Measurements from ENCODE around the gene FOXK2.
"Not testable (repeated sequence)": the region's sequence is repeated elsewhere in the genome, so short reads cannot be mapped to it uniquely, and the experiment has no call there.

FOXK2 gene

DNA sequence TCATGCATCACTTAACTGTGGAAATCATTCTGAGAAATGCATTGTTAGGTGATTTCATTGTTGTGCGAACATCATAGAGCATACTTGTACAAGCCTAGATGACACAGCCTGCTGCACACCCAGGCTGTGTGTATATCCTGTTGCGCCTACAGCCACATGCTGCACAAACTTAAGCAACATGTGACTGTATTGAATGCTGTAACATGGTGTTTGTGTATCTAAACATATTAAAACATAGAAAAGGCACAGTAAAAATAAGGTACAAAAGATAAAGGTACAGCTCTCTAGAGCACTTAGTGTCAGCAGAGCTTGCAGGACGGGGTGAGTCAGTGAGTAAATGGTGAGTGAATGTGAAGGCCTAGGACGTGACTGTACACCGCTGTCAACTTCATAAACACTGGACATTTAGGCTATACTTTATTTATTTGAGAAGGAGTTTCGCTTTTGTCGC lies 11.9 kb downstream of the FOXK2 start:
- DNase-seq (ENCODE audit: low read depth, low spot score) = no peak

DNA sequence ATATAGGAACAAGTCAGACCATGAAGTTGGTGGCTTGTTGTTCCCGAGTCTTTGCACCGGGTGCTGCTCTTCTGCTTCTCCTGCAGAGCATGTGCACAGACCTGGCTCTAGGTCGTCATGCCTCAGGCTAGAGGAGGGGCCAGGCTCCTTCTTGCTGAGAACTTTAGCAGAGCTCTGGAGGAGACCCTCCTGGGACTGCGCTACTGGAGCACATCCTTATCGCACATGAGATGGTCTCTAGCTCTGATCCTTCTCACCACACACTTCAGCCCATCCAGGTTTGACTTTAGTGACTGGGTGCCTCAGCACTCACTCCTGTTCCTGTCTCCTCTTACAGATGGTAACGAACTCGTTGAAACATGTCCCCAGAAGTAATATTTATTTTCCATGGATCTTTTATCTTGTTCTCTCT lies 14.9 kb downstream of the FOXK2 start:
- DNase-seq (ENCODE audit: low read depth, low spot score) = no peak

- no peak for DNase-seq (ENCODE audit: low read depth, low spot score)
Observed at GRCh38 chr17:82536512-82537201, 17.1 kb downstream of the FOXK2 start.

GRCh38 chr17:82537228-82537627 lies 17.7 kb downstream of the FOXK2 start:
- DNase-seq (ENCODE audit: low read depth, low spot score) = not testable (repeated sequence)

GRCh38 chr17:82539076-82539475 lies 19.5 kb downstream of the FOXK2 start:
- not testable (repeated sequence) for DNase-seq (ENCODE audit: low read depth, low spot score)

DNA sequence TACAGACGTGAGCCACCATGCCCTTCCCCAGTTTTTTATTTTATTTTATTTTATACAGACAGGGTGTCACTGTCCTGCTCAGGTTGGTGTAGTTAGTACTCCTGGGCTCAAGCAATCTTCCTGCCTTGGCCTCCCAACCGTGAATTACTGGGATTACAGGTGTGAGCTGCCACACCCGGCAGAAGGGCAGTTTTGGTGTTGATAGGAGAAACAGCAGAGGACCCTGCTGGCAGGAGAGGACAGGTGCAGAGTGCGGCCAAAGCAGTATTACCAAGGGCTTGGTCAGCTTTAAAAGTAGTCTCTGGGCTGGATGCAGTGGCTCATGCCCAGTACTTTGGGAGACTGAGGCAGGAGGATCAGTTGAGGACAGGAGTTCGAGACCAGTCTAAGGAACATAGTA lies 22.9 kb downstream of the FOXK2 start:
- DNase-seq (ENCODE audit: low read depth, low spot score) = no peak

DNA sequence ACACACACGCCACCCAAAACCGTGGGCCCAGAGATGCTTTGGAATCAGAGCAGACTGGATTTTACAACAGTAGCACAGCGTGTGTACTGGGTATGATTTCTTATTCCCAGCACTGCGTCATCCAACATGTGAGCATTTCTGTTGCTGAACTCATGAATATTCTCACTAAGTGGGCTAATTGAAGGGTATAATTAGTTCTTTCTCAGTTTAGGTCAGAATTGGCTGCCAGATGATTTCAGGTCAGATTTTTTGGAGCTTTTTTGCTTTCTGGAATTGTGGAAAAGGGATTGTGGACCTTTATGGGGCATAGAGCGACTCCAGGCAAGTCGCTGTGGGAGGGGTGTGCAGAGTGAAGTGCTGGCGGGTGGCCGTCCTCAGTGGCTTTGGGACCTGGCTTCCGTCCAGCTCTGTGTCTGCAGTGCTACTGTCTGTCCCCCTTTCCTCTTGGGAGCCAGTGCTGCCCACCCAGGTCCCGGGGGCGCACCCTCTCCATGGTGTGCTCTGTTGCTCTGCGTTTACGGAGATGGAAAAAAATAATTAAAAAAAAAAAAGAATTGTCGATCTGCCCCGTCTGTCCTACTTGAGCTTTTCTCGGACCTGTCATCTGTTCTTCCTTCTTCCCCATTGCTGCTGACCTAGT lies 25.0 kb downstream of the FOXK2 start:
- DNase-seq (ENCODE audit: low read depth, low spot score) = no peak

DNA sequence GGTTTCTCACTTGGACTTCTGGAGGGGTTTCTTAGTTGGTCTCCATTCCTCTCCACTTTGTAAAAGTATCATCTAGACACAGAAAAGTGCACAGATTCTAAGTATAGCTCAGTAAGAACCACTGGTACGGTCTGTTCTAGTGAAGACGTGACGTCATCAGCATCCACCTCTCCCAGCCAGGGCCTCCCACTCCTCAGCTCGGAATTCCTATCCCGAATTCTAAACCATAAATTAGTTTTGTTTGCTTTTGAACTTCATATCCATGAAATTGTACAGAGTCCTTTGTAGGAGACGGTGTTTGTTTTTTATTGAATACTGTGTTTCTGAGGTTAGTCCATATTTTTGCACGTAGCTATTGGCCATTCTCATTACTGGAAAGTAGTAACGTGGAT lies 25.5 kb downstream of the FOXK2 start:
- DNase-seq (ENCODE audit: low read depth, low spot score) = no peak

GRCh38 chr17:82547981-82548380 lies 28.4 kb downstream of the FOXK2 start:
- DNase-seq (ENCODE audit: low read depth, low spot score) = no peak

DNA sequence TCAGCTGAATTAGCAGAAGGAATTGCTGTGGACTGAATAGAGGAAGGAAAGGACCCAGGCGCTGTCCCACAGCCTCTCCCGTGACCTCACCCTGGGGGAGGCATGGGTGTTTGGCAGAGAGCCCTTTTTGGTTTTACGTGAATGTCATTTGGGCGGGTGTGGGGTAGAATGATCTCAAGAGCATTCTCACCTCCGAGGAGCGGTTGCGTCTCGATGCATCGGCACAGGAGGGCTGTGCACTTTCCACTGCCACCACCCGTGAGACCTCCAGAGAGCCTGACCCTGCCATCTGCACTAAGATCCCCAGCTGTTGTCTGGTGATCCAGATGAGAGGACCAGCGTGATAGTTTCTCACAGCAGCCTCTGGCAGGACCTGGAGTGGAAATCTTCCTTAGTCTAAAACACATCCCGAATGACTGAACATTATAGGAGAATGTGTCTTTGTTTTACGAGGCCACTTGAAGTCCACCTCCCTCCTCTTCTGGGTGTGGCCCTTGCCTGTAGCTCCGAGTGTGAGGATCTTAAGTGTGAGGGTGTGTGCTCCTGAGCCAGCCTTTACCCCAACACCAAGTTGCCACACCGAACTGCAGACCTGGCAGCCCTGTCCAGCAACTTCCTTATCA lies 29.3 kb downstream of the FOXK2 start:
- DNase-seq (ENCODE audit: low read depth, low spot score) = no peak

DNA sequence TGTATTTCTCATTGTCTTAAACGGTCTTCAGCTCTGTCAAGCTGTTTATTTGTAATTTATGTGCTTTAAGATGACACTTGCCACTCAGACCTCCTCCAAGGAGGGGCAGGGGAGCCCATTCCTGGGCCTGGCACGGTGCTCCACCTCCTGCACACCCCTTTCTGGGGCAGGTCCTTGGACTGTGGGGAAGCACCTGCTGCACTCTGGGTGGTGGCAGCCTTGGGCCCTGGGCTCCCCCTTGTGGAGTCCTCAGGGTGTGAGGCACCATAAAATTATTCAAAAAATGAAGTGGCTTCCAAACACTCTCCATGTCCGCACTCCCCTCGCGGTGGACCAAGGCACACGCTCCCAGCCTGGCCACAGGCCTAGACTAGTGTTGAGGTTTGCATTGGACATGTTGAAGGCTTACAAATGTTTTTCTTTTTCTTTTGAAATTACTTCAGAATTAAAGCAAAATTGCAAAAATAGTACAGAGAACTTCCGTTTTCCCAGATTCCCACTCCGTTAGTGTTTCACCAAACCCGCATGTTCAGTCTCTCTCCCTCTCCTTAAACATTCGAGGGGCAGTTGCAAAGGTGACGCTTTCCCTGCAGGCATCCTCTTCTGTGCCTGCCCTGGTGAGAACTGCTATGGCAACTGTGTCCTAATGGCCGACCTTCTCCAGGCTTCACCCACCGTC lies 32.4 kb downstream of the FOXK2 start:
- DNase-seq (ENCODE audit: low read depth, low spot score) = no peak

DNA sequence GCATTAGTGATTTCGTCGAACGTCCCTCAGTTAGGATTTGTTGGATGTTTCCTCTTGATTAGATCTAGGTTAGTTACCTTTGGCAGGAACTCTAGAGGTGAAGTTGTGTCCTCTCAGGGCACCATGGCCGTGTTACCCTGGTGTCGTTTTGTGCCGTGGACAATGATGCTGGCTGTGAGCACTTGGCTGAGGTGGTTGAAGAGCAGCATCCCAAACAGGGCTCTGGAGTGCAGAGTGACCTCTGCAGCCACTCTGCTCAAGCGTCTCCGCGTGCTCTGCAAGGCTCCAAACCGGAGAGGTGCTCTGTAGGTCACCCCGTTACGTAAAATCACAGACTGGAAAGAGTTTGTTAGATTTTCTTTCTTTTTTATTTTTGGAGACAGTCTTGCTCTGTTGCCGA lies 33.0 kb downstream of the FOXK2 start:
- DNase-seq (ENCODE audit: low read depth, low spot score) = no peak

GRCh38 chr17:82553210-82553930 lies 33.8 kb downstream of the FOXK2 start:
- DNase-seq (ENCODE audit: low read depth, low spot score) = no peak

GRCh38 chr17:82557510-82557909 lies 38.0 kb downstream of the FOXK2 start:
- not testable (repeated sequence) for DNase-seq (ENCODE audit: low read depth, low spot score)

DNA sequence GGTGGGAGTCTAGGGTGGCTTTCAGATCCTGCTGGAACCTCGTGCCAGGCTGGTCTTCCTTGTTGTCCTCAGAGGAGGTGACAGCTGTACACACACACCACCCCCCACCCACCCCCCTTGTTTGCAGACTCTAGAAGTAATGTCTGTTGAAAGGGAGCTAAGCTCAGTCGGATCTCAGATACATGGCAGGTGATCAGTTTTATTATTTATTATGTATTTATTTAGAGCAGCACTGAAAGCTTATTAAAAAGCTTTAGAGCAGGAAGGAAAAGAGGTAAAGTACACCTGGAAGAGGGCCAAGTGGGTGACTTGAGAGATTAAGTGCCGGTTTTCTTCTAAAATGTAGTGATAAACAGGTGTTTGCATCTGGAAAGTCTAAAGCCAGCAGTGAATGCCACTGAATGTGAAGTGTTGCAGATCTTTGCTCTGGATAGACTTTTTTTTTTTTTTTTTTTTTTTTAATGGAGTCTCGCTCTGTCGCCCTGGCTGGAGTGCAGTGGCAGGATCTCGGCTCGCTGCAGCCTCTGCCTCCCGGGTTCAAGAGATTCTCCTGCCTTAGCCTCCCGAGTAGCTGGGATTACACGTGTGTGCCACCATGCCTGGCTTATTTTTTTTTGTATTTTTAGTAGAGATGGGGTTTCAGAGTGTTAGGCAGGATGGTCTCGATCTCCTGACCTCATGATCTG lies 40.2 kb downstream of the FOXK2 start:
- no peak for DNase-seq (ENCODE audit: low read depth, low spot score)

- DNase-seq (ENCODE audit: low read depth, low spot score) = no peak
Observed at GRCh38 chr17:82560252-82560642, 40.7 kb downstream of the FOXK2 start.

DNA sequence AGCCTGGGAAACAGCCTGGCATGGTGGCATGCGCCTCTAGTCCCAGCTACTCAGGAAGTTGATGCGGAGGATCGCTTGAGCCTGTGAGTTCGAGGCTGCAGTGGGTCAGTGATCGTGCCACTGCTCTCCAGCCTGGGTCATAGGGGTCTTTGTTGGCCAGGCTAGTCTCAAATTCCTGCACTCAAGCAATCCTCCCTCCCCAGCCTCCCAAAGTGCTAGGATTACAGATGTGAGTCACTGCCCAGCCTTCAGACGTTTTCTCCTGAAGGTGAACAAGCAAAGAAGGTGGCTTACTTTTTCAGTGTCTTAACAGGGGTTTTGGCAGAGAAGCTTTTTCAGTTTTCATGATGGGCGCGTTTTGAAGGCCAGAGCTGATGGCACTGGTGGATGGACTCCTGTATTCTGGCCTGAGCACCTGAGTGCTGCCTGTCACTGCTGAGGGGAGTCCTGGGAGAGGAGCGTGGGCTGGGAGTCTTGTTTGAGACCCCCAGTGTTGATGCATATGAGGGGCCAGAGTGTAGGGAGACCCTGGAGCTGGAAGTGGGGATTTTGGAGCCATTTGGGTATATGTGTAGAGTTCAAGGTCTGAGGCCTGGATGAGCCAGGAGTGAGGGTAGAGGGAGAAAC lies 41.4 kb downstream of the FOXK2 start:
- no peak for DNase-seq (ENCODE audit: low read depth, low spot score)

GRCh38 chr17:82561429-82562035 lies 42.0 kb downstream of the FOXK2 start:
- DNase-seq (ENCODE audit: low read depth, low spot score) = no peak

- DNase-seq (ENCODE audit: low read depth, low spot score) = not testable (repeated sequence)
Observed at GRCh38 chr17:82562718-82563220, 43.2 kb downstream of the FOXK2 start.

DNA sequence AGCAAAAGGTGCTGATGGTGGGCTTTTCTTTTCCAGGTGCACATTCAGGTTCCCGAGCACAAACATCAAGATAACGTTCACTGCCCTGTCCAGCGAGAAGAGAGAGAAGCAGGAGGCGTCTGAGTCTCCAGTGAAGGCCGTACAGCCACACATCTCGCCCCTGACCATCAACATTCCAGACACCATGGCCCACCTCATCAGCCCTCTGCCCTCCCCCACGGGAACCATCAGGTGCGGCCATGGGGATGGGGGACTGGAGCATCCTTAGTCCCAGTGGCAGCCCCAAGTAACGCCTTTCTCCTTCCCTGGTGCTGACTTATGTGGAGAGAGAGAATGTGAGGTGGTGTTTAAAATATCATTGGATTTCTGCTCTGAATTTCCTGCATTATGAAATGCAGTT lies 43.8 kb downstream of the FOXK2 start:
- no peak for DNase-seq (ENCODE audit: low read depth, low spot score)
